GM10266 (cell line): ENCODE data around the gene STIP1.
A peak's percentile ranks its signal among the peaks of the same experiment; 100 is the strongest.

Experiments used
- DNase-seq: peaks from one replicate; pipeline ENCODE4 v3.0.0; 2012; ENCODE audit errors: extremely low spot score
- TF ChIP-seq, protein P1 (sequence below): IDR thresholded peaks from 2 replicates; pipeline ENCODE4 v1.5.1; 2012; ENCODE audit warnings: mild to moderate bottlenecking, low read depth; ENCODE audit not compliant: control insufficient read depth, insufficient read depth; ENCODE audit errors: missing control alignments

The STIP1 gene

DNA sequence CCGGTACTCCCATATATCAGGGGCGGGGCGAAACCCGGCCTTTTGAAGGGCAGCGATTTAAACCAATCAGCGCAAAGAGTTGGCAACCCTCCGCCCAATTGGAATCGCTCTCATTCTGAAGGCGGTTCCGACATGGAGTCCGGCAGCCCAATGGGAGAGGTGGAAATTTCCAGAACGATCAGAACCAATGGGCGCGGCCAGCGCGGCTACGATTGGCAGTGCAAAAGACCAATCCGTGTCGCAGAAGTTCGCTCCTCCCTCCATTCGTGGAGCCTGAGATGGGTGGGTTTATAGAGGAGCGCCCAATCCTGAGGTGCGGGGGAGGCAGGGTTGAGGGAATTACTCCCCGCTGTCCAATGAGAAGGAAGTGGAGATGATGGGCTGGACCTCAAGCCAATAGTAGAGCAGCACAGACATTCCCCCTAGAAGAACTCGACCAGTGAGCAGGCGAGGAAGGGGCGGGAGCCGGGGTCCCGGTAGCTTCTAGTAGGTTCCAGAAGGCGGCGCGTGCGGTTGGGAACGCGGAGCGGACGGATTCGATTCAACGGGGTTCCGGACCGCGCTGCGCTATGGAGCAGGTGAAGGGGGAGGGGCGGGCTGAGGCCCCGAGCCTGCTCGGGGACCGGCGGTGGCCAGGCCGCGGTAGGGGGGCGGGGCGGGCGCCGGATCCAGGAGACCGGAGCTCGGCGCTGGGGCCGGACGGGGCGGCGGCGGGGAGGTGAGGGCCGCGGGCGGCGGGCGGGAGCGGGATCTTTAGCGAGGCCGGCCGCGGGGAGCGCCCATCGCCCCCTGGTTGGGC is at the start of gene STIP1:
Gene STIP1 (plus strand): TSS at position 479 of the 799 bp plus-strand sequence. CDS start 91 bp downstream, at position 570.
- TF ChIP-seq, protein P1, sequence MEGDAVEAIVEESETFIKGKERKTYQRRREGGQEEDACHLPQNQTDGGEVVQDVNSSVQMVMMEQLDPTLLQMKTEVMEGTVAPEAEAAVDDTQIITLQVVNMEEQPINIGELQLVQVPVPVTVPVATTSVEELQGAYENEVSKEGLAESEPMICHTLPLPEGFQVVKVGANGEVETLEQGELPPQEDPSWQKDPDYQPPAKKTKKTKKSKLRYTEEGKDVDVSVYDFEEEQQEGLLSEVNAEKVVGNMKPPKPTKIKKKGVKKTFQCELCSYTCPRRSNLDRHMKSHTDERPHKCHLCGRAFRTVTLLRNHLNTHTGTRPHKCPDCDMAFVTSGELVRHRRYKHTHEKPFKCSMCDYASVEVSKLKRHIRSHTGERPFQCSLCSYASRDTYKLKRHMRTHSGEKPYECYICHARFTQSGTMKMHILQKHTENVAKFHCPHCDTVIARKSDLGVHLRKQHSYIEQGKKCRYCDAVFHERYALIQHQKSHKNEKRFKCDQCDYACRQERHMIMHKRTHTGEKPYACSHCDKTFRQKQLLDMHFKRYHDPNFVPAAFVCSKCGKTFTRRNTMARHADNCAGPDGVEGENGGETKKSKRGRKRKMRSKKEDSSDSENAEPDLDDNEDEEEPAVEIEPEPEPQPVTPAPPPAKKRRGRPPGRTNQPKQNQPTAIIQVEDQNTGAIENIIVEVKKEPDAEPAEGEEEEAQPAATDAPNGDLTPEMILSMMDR: peak; percentile 35
- peak; percentile 99 for DNase-seq

DNA sequence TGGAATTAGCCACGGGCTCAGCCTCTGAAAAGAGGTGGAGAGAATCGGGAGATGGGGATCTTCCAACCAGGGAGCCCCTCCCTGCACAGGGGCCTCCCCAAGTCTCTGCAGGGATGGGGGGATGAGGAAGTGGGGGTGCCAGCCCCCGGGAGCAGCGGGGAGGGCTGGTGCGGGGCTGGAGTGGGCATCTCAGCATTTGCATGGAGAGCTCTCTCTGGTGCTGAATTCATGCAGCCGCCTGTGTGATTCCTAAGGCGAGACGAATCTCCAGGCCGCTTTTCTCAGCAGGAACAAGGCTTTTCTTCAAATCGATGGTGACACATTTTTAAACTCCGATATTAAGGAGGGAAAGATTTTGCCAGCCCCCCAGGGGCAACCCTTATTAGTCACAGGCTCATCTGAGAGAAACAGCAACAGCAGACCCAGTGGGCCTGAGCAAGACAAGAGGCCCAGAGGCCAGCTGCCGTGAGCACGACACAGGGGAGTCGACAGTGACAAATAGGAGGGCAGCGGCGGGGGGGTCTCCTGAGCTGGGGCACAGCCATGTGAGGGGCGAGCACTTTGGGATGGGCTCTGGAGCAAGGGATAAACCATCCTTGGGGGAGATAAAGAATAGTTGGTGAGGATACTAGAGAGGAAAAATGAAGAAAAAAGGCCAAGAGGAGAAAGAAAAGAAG is 49.1 kb upstream of the STIP1 start:
- DNase-seq: no peak
- TF ChIP-seq, protein P1: no peak

DNA sequence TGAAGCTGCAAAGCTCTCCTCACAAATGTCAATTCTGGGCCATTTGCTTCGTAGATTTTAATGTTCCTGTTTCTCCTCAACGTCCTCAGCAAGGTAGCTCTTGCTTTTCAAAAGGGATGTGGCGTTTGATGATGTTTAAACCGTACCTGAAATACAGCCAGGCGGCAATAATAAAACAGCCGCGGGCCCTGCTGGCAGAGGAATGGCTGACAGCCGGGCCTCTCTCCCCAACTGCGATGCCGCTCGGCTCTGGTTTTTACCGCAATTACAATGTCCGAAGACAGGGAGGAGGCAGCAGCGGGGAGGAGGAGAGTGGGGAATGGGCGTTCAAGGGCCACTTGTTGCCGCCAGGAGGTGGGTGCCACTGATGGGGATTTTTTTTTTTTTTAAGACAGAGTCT is 47.6 kb upstream of the STIP1 start:
- no peak for DNase-seq
- TF ChIP-seq, protein P1: no peak

DNA sequence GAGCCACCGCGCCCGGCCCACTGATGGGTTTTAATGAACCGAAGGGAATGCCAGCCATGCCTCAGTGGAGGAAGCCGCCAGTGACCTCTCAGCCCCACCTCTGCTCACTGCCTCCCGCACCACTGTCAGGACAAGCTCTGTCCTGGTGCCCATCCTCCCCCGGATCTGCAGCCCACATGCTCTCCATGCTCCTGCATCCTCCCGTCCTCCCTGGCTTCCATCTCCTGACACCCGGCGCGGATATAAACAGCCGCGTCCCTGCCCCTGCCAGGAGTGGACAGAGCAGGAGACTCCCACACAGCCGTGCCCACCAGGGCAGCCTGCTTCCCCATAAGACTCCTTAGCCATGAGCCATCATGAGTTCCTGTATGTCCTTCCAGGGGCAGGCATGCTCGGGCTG is 46.9 kb upstream of the STIP1 start:
- no peak for DNase-seq

DNA sequence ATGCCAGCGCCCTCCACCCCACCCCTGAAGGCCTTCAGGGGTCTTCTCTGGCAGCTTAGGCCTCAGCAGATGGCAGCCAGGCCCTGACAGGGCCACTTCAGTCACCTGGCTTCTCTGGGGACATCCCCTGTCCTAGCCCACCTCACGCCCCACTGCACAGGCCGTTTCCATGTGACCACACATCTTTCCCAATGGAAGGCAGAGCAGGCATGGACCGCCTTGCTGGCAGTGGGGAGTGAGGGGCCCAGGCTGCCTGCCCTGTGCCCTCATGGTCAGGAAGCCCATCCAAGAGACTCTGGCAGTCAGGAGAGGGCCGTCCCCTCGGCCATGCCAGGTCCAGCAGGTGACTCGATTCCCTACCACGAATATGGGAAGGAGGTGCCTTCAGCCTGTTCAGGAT is 45.9 kb upstream of the STIP1 start:
- TF ChIP-seq, protein P1: no peak
- DNase-seq: no peak

More for the DNA sequence above, 46.9 kb upstream of the STIP1 start:
- TF ChIP-seq, protein P1: no peak

DNA sequence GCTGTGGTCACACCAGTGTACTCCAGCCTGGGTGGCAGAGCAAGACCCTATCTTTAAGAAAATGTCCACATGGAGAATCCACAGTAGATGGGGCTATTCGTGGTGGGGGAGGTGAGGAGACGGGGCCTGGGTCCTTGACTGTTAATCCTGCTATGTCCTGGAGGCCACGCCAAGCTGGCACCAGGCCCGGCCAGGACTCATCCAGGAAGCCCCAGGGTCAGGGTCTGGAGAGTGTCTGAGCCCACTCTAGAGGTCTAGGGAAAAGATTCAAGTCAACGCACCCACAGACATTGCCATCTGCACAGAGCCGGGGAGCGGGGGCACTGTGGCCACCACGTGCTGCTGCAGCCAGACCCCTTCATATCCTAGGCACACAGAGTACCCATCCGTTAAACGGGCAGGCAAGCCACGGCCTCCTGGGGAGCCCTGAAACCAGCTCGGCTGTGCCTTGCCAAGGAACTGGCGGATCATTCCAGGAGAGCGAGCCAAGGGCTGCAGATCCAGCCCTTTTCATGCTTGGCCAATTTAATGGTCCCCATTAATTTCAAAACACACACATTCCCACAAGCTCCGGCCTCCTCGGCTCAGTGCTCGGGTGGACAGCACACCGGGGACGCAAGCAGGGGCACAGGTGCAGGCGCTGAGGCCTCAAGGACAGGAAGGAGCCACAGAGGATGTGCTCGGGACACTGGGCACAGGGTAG is 44.7 kb upstream of the STIP1 start:
- TF ChIP-seq, protein P1: no peak
- no peak for DNase-seq
